ENCODE results near the gene VEPH1.

Gene VEPH1

DNA sequence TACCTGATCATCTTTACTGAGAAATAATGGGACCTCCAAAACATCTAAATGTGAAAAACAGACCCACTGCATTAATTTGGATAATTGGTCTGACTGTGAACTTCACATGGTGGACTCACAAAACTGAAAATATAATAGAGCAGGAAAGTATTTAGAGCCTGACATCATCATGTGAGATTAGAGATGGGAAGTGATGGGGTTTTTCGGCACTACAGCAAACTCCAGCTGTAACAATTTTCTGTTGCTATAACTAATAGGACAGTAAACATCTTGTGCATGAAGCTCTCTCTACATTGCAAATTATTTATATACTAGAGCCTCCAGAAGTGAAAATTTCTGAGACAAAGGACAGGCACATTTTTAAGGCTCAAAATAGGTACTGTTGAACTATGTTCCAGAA is 32.2 kb downstream of the VEPH1 start:
- TF ChIP-seq, protein P1, sequence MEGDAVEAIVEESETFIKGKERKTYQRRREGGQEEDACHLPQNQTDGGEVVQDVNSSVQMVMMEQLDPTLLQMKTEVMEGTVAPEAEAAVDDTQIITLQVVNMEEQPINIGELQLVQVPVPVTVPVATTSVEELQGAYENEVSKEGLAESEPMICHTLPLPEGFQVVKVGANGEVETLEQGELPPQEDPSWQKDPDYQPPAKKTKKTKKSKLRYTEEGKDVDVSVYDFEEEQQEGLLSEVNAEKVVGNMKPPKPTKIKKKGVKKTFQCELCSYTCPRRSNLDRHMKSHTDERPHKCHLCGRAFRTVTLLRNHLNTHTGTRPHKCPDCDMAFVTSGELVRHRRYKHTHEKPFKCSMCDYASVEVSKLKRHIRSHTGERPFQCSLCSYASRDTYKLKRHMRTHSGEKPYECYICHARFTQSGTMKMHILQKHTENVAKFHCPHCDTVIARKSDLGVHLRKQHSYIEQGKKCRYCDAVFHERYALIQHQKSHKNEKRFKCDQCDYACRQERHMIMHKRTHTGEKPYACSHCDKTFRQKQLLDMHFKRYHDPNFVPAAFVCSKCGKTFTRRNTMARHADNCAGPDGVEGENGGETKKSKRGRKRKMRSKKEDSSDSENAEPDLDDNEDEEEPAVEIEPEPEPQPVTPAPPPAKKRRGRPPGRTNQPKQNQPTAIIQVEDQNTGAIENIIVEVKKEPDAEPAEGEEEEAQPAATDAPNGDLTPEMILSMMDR (IDR thresholded peaks at IDR 0.05), result no peak

DNA sequence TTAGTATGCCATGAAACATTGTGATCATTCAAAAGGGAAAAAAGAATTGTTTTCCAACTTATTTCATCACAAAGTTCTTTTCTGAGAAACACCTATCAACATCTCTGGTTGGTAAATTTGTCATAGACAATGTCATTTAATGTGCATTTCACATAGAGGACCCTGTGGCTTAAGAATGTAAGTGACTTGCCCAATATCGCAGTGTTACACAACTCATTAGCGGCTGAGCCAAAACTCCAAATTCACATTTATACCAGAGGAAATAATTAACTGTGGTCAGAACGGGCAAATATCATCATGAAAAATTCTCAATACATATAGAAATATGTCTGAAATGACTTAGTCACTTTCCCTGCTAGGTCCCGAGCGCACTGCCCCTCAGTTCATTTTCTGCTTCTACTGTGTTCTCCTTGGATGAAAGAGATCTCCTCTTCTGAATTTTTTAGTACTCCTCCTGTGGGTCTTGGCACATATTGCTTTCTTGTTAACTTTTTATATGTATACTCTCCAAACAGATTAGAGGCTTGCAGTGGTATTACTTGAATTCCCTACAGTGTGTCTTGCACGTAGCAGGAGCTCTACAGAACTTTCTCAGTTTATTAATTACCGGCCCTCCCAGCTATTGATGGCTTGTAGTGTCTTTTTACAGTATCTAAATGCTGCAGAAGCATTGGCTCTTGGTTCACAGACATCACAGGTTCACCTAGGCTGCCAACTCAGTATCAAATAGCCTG is 33.5 kb downstream of the VEPH1 start:
- TF ChIP-seq, protein P1 (IDR thresholded peaks at IDR 0.05), result no peak

DNA sequence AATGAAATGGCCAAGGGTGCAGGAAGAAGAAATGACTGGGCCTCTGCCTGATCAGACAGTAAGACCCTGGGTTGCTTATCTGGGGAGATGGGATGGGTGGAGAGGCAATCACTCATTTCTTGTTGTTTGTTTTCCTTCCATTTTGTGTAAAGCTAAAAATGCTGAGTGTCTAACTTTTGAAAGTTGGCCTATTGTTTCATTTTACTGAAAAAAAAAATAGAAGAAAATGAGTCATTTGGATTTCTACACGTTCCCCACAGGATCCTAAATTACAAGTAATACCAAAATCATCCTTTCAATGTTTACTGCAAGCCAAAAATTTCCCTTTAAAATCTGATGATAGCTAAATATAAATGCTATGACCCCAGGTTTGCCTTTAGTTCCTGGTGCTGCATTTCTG is 36.0 kb downstream of the VEPH1 start:
- TF ChIP-seq, protein P1 (IDR thresholded peaks at IDR 0.05), result no peak

DNA sequence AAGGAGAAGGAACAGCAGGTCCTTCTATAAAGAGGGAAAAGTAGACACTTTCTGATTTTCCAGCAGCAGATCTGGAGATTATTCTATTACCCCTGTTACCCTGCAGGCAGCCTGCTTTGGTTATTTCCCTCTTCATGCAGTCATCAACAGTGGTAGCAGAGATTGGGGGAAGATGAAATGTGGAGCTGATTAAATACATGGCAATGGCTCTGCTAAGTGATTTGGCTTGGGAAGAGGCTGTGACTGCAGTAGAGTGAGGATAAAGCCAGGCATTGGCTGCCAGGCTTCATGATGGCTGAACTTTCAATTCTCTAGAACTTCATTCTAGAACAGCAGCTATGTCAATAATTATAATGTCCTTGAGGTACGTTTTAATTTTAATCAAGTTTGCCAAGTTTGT is 37.5 kb downstream of the VEPH1 start:
- TF ChIP-seq, protein P1 (IDR thresholded peaks at IDR 0.05), result no peak

DNA sequence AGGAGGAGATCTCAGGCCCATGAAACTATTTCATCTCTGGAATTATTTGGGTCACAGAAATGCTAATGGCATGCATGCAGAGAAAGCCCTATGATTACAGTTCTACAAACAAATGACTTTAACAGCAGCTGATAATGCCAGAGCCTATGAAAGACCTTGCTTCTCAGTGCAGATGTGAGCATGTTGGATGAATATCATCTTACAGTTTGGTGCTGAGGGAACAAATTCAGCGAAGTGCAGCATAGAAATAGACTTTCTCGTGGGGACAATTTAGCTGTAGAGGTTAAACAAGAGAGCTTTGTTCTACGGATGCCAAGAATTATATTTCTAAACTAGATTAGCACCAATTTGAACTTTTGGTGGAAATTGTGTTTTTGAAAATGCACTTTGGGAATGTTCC is 38.9 kb downstream of the VEPH1 start:
- TF ChIP-seq, protein P1 (IDR thresholded peaks at IDR 0.05), result no peak

DNA sequence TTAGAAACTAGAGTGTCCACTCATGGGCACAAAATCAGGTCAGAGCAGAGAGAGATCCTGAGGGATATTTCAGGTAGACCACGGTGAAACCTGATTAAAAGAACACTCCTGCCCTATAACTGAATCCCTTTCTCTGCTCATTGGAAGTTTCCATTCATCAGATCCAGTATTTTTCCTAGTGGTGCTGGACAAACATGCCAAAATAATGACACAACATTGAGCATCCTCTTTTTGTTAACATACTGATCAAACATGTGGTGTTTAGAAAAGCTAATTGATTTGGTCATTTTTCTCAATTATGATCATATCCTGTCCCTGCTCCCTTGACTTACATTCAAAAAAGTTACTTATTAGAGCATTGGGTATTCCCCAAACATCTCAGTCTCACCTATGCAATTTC is 39.4 kb downstream of the VEPH1 start:
- TF ChIP-seq, protein P1 (IDR thresholded peaks at IDR 0.05), result no peak

DNA sequence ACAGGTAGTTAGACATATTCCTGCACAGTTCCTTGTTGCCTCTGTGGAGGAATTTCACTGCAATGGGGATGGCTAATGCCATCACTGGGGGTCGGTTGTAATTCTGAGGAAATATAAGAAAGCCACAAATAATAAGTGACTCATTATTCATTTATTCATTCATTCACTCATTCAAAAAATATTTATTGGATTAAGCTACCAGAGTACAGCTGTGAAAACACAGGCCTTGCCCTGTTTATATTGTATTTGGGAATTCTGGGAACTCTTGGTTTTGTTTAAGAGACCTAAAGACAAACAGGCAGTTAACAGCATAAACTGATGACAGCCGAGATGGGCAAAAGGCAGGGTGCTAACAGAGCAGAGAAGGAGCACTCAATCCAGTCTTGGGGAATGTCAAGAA is 43.0 kb downstream of the VEPH1 start:
- TF ChIP-seq, protein P1 (IDR thresholded peaks at IDR 0.05), result no peak

DNA sequence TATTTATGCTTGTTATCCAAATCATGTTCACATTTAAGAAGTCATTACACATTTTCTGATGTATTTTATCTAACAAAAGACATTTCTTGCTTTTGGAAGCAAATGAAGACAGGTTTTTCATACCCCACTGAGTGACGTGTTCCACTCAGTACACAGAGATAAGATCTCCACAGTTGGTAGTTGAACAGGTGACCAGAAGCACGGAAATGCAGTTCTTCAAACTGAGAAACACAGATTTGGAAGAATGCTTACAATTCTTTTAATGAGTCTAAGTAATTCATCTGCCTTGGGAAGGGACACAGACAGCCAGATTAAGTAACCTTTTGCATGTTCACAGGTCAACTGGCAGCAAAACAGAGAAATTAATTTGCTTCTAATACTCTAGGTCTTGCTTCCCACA is 43.5 kb downstream of the VEPH1 start:
- TF ChIP-seq, protein P1 (IDR thresholded peaks at IDR 0.05), result no peak

Data from LNCAP (cell line).